Stimulated activated CD4-positive, alpha-beta T cell treated with anti-CD3 and anti-CD28 coated beads, Interleukin-1b, Interleukin-23, amount 100 ng/mL, for 4 hours (primary cell): ENCODE measurements around the gene ATP10B.
"Not testable (repeated sequence)": the region's sequence is repeated elsewhere in the genome, so short reads cannot be mapped to it uniquely, and the experiment has no call there.

Experiments
- DNase-seq, 2 donors: peaks; one replicate each; pipeline ENCODE4 v3.0.0-alpha.2; 2020; ENCODE audit warnings: low read depth in 2 of 2

Gene ATP10B

GRCh38 chr5:160812996-160813395 is 39.0 kb downstream of the ATP10B start:
- DNase-seq = not testable (repeated sequence)

GRCh38 chr5:160805376-160805775 is 46.6 kb downstream of the ATP10B start:
- no peak for DNase-seq

GRCh38 chr5:160802592-160802991 is 49.4 kb downstream of the ATP10B start:
- no peak for DNase-seq

GRCh38 chr5:160800375-160801275 is 51.4 kb downstream of the ATP10B start:
- no peak for DNase-seq

- DNase-seq = no peak
Measured at GRCh38 chr5:160799184-160799583, 52.8 kb downstream of the ATP10B start.

- no peak for DNase-seq
Measured at GRCh38 chr5:160797020-160797419, 55.0 kb downstream of the ATP10B start.

- DNase-seq = no peak
Measured at GRCh38 chr5:160793530-160793899, 58.5 kb downstream of the ATP10B start.

GRCh38 chr5:160792732-160793529 is 59.1 kb downstream of the ATP10B start:
- no peak for DNase-seq

- no peak for DNase-seq
Measured at GRCh38 chr5:160792281-160792680, 59.7 kb downstream of the ATP10B start.

GRCh38 chr5:160789219-160789859 is 62.7 kb downstream of the ATP10B start:
- no peak for DNase-seq

GRCh38 chr5:160788102-160788660 is 63.8 kb downstream of the ATP10B start:
- no peak for DNase-seq

- no peak for DNase-seq
Measured at GRCh38 chr5:160787240-160787639, 64.8 kb downstream of the ATP10B start.

- DNase-seq = no peak
Measured at GRCh38 chr5:160774666-160775315, 77.2 kb downstream of the ATP10B start.

- DNase-seq = no peak
Measured at GRCh38 chr5:160773646-160774410, 78.2 kb downstream of the ATP10B start.

- no peak for DNase-seq
Measured at GRCh38 chr5:160772854-160773253, 79.2 kb downstream of the ATP10B start.

GRCh38 chr5:160770718-160771117 is 81.3 kb downstream of the ATP10B start:
- DNase-seq = no peak

- no peak for DNase-seq
Measured at GRCh38 chr5:160769301-160769700, 82.7 kb downstream of the ATP10B start.

- DNase-seq = no peak
Measured at GRCh38 chr5:160767062-160767461, 84.9 kb downstream of the ATP10B start.

- no peak for DNase-seq
Measured at GRCh38 chr5:160760008-160760407, 92.0 kb downstream of the ATP10B start.

GRCh38 chr5:160757194-160757593 is 94.8 kb downstream of the ATP10B start:
- DNase-seq = no peak
